ENCODE data around the gene ACE. TPM values are rescaled to one million over a fixed set of nuclear protein-coding genes. Genes with fewer than 3 reads are reported as not detected.

ACE gene
- total RNA-seq, 4 donors from 2014 or later = 1.7 to 6.3 (median 4.8) TPM

- in situ Hi-C loops (cut with MboI; ENCODE audit: low sequenced_read_pairs in 4 of 4) = loop anchor here in 1 of 4 donors (25.0 kb wide), 1 partner anchor 836 kb away; no protein-coding TSS in a partner anchor
- H3K27ac ChIP-seq = no peak within 1 kb of the TSS
- H3K4me1 ChIP-seq = no peaks in the 10 kb centered on the region
- DNase-seq (no peak), ATAC-seq (no peak)
- intact Hi-C loops (cut with DNase I; ENCODE audit: low total_unique reads) = no loop called here
- peaks cover 0 to 7% (median 4%) of the 10 kb centered on the region in 3 donors for H3K27me3 ChIP-seq
- no peak for TF ChIP-seq POLR2A (IDR thresholded peaks at IDR 0.05)
- no peak for TF ChIP-seq CTCF (IDR thresholded peaks at IDR 0.05 in 4 of 5, conservative IDR thresholded peaks at IDR 0.05 in 1 of 5)
- H3K9me3 ChIP-seq = no peaks in the 10 kb centered on the region
- no peak within 1 kb of the TSS for H3K4me3 ChIP-seq
- H3K36me3 ChIP-seq = no peaks in the 10 kb centered on the region
Measured at GRCh38 chr17:63523253-63523855, 46.5 kb downstream of the ACE start, which contains the start of gene KCNH6. Gene KCNH6, plus strand, starts transcription at chr17:63523358. Its CDS starts 56 bp downstream, at chr17:63523414.

GRCh38 chr17:63524051-63524450 lies 47.2 kb downstream of the ACE start:
- no peaks in the 10 kb centered on the region for H3K36me3 ChIP-seq
- no peak overlapping the region for H3K4me3 ChIP-seq
- H3K27me3 ChIP-seq = peaks cover 0 to 7% (median 4%) of the 10 kb centered on the region in 3 donors
- ATAC-seq (no peak), DNase-seq (no peak)
- H3K4me1 ChIP-seq = no peaks in the 10 kb centered on the region
- intact Hi-C loops (cut with DNase I; ENCODE audit: low total_unique reads) (no loop called here), in situ Hi-C loops (cut with MboI; ENCODE audit: low sequenced_read_pairs in 4 of 4) (loop anchor here in 1 of 4 donors (25.0 kb wide), 1 partner anchor 837 kb away; no protein-coding TSS in a partner anchor)
- H3K27ac ChIP-seq = no peak overlapping the region
- TF ChIP-seq CTCF (IDR thresholded peaks at IDR 0.05 in 4 of 5, conservative IDR thresholded peaks at IDR 0.05 in 1 of 5) (no peak), POLR2A (IDR thresholded peaks at IDR 0.05) (no peak)
- H3K9me3 ChIP-seq = no peaks in the 10 kb centered on the region

GRCh38 chr17:63525190-63525946 lies 48.5 kb downstream of the ACE start:
- peaks cover 0 to 7% (median 4%) of the 10 kb centered on the region in 3 donors for H3K27me3 ChIP-seq
- no peak for DNase-seq
- H3K4me1 ChIP-seq = no peaks in the 10 kb centered on the region
- TF ChIP-seq CTCF (IDR thresholded peaks at IDR 0.05 in 4 of 5, conservative IDR thresholded peaks at IDR 0.05 in 1 of 5) (no peak), POLR2A (IDR thresholded peaks at IDR 0.05) (no peak)
- no peaks in the 10 kb centered on the region for H3K36me3 ChIP-seq
- no peaks in the 10 kb centered on the region for H3K9me3 ChIP-seq
- in situ Hi-C loops (cut with MboI; ENCODE audit: low sequenced_read_pairs in 4 of 4) (no loop called here), intact Hi-C loops (cut with DNase I; ENCODE audit: low total_unique reads) (no loop called here)
- H3K27ac ChIP-seq = no peak overlapping the region
- no peak overlapping the region for H3K4me3 ChIP-seq
- ATAC-seq = no peak

GRCh38 chr17:63526861-63527260 lies 50.0 kb downstream of the ACE start:
- intact Hi-C loops (cut with DNase I; ENCODE audit: low total_unique reads) = no loop called here
- Histone ChIP-seq H3K27me3 (peaks cover 0 to 7% (median 4%) of the 10 kb centered on the region in 3 donors), H3K4me3 (no peak overlapping the region), H3K4me1 (no peaks in the 10 kb centered on the region), H3K36me3 (no peaks in the 10 kb centered on the region), H3K9me3 (no peaks in the 10 kb centered on the region), H3K27ac (no peak overlapping the region)
- in situ Hi-C loops (cut with MboI; ENCODE audit: low sequenced_read_pairs in 4 of 4) = no loop called here
- TF ChIP-seq CTCF (IDR thresholded peaks at IDR 0.05 in 4 of 5, conservative IDR thresholded peaks at IDR 0.05 in 1 of 5) (no peak), POLR2A (IDR thresholded peaks at IDR 0.05) (no peak)
- no peak for DNase-seq
- ATAC-seq = no peak

All from gastrocnemius medialis (tissue), 4 donors.